Fibroblast of lung (primary cell): ENCODE data around the gene OAS3. TPM values are rescaled to one million over a fixed set of nuclear protein-coding genes. Genes with fewer than 3 reads are reported as not detected.

Experiments used
- DNase-seq, 2 donors: peaks; one replicate each; pipeline versions ENCODE4 v3.0.0 to v3.0.0-alpha.2; 2010; ENCODE audit warnings: low read depth in 2 of 2
- H2AFZ ChIP-seq: 2 replicates; pipeline ENCODE4 v1.5.1; 2012; ENCODE audit warnings: low read length, control low read depth, inconsistent platforms
- H3K27ac ChIP-seq: 2 replicates; pipeline ENCODE4 v1.5.1; 2011; ENCODE audit warnings: low read length, control low read depth; ENCODE audit not compliant: insufficient read depth
- H3K27me3 ChIP-seq: 2 replicates; pipeline ENCODE4 v1.5.1; 2011; ENCODE audit warnings: mild to moderate bottlenecking, low read length; ENCODE audit not compliant: control insufficient read depth, insufficient read depth
- H3K36me3 ChIP-seq: 2 replicates; pipeline ENCODE4 v1.5.1; 2011; ENCODE audit warnings: low read length; ENCODE audit not compliant: control insufficient read depth, insufficient read depth
- H3K4me1 ChIP-seq: 2 replicates; pipeline ENCODE4 v1.5.1; 2011; ENCODE audit warnings: low read length; ENCODE audit not compliant: control insufficient read depth, insufficient read depth; ENCODE audit errors: extremely low read depth
- H3K4me2 ChIP-seq: 2 replicates; pipeline ENCODE4 v1.5.1; 2011; ENCODE audit warnings: low read length, control low read depth; ENCODE audit not compliant: insufficient read depth; ENCODE audit errors: extremely low read depth
- H3K4me3 ChIP-seq, 4 experiments: fragments of 200-600 bp in 1 of 4; sonication (generic) in 1 of 4; replicated peaks in 1 of 4; 2 replicates each; pipeline ENCODE4 v1.5.1; 2011 to 2016; ENCODE audit warnings: low read length in 4 of 4, low read depth in 3 of 4, mild to moderate bottlenecking in 3 of 4, control low read depth in 2 of 4, inconsistent platforms in 1 of 4, mixed read lengths in 1 of 4; ENCODE audit not compliant: insufficient read depth in 1 of 4; ENCODE audit errors: control extremely low read depth in 1 of 4
- H3K79me2 ChIP-seq: 2 replicates; pipeline ENCODE4 v1.5.1; 2012; ENCODE audit warnings: mild to moderate bottlenecking, low read length, inconsistent platforms; ENCODE audit not compliant: control insufficient read depth, insufficient read depth
- H3K9ac ChIP-seq: 2 replicates; pipeline ENCODE4 v1.5.1; 2011; ENCODE audit warnings: mild to moderate bottlenecking, low read length, control low read depth; ENCODE audit not compliant: insufficient read depth
- H3K9me3 ChIP-seq: 2 replicates; pipeline ENCODE4 v1.5.1; 2012; ENCODE audit warnings: low read depth, low read length; ENCODE audit not compliant: control insufficient read depth, insufficient read depth
- H4K20me1 ChIP-seq: 2 replicates; pipeline ENCODE4 v1.5.1; 2011; ENCODE audit warnings: low read length; ENCODE audit not compliant: control insufficient read depth, insufficient read depth; ENCODE audit errors: extremely low read depth
- CTCF ChIP-seq, 2 donors: IDR thresholded peaks in 1 of 2; conservative IDR thresholded peaks in 1 of 2; 1 replicate in 1 of 2; 2 replicates in 1 of 2; pipeline ENCODE4 v1.5.1; 2011 to 2012; ENCODE audit warnings: low read length in 2 of 2, control low read depth in 1 of 2, inconsistent platforms in 1 of 2, low read depth in 1 of 2, mild to moderate bottlenecking in 1 of 2
- EZH2 ChIP-seq: IDR thresholded peaks from 2 replicates; pipeline ENCODE4 v1.5.1; 2012; ENCODE audit warnings: low read length, control low read depth, mild to moderate bottlenecking; ENCODE audit errors: missing control alignments
- polyA plus RNA-seq, 2 donors: library from polyadenylated mRNA; depleted of rRNA in 1 of 2; stranded (reverse) in 1 of 2; unstranded in 1 of 2; fragments of >200 nt; gene quantifications; 2 replicates each; pipeline ENCODE4 v1.2.1, GENCODE V29; 2011 to 2012; ENCODE audit warnings: missing spikeins in 1 of 2
- total RNA-seq: library from RNA; depleted of rRNA; stranded (reverse); fragments of >200 nt; gene quantifications from 2 replicates; pipeline ENCODE4 v1.2.1, GENCODE V29; 2014

Gene OAS3
- total and polyA plus RNA-seq, 2 donors (not counting 1 experiment from before 2014, with no cell fraction given): 3.5 to 7.0 TPM

- Histone ChIP-seq H3K27me3 (no peaks in the 10 kb centered on the region), H3K9ac (no peak overlapping the region), H3K27ac (no peak overlapping the region), H4K20me1 (no peaks in the 10 kb centered on the region), H3K9me3 (no peaks in the 10 kb centered on the region), H3K36me3 (no peaks in the 10 kb centered on the region), H2AFZ (no peak overlapping the region), H3K4me1 (no peaks in the 10 kb centered on the region), H3K4me3 (no peak overlapping the region), H3K4me2 (no peak overlapping the region), H3K79me2 (no peaks in the 10 kb centered on the region)
- TF ChIP-seq EZH2: no peak
- no peak for TF ChIP-seq CTCF (conservative IDR thresholded peaks at IDR 0.05 in 1 of 2, IDR thresholded peaks at IDR 0.05 in 1 of 2; ENCODE audit: low read depth in 1 of 2, low read length in 2 of 2)
- DNase-seq: no peak
These were observed 8.1 kb downstream of the OAS3 start for GRCh38 chr12:112946236-112947000.

- no peak overlapping the region for H3K9ac ChIP-seq
- TF ChIP-seq EZH2 (no peak), CTCF (conservative IDR thresholded peaks at IDR 0.05 in 1 of 2, IDR thresholded peaks at IDR 0.05 in 1 of 2; ENCODE audit: low read depth in 1 of 2, low read length in 2 of 2) (no peak)
- no peaks in the 10 kb centered on the region for H4K20me1 ChIP-seq
- H2AFZ ChIP-seq: no peak overlapping the region
- no peak for DNase-seq
- H3K36me3 ChIP-seq: no peaks in the 10 kb centered on the region
- H3K27me3 ChIP-seq: no peaks in the 10 kb centered on the region
- no peaks in the 10 kb centered on the region for H3K9me3 ChIP-seq
- H3K4me3 ChIP-seq: no peak overlapping the region
- H3K4me2 ChIP-seq: no peak overlapping the region
- no peak overlapping the region for H3K27ac ChIP-seq
- H3K4me1 ChIP-seq: no peaks in the 10 kb centered on the region
- H3K79me2 ChIP-seq: no peaks in the 10 kb centered on the region
These were observed 9.0 kb downstream of the OAS3 start for GRCh38 chr12:112947314-112947713.

DNA sequence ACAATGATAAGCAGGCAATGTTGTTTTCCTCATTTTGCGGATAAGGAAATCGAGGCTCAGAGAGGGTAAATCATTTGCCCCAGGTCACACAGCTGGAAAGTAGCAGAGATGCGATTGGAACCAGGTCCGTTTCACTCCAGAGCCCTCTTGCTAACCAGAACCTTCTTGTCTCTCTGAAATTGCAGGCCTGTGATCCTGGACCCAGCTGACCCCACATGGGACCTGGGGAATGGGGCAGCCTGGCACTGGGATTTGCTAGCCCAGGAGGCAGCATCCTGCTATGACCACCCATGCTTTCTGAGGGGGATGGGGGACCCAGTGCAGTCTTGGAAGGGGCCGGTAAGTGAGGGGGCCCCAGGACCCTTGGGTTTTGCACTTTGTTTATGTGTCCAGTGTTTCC is 9.5 kb downstream of the OAS3 start:
- Histone ChIP-seq H3K4me3 (no peak overlapping the region), H3K9me3 (no peaks in the 10 kb centered on the region), H3K4me1 (no peaks in the 10 kb centered on the region), H3K27ac (no peak overlapping the region), H2AFZ (no peak overlapping the region), H3K36me3 (no peaks in the 10 kb centered on the region), H3K4me2 (no peak overlapping the region), H3K27me3 (no peaks in the 10 kb centered on the region), H4K20me1 (no peaks in the 10 kb centered on the region), H3K9ac (no peak overlapping the region), H3K79me2 (no peaks in the 10 kb centered on the region)
- DNase-seq: no peak
- TF ChIP-seq CTCF (conservative IDR thresholded peaks at IDR 0.05 in 1 of 2, IDR thresholded peaks at IDR 0.05 in 1 of 2; ENCODE audit: low read depth in 1 of 2, low read length in 2 of 2) (no peak), EZH2 (no peak)
